Measurements from ENCODE around the gene DUXB.

DNA sequence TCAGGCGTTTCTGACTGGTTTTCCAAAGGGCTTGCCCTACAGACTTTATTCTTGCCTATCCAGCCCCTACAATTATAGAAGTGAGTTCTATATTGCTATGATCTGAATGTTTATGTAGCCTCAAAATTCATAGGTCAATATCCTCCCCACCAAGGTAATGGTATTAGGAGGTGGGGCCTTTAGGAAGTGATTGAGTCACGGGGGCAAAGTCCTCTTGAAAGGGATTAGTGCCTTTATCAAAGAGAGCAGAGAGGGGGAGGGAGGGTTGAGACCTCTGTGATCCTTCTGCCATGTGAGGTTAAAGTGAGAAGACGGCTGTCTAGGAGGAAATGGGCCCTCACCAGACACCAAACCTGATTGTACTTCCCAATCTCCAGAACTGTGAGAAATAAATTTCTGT lies 26.0 kb upstream of the DUXB start:
- TF ChIP-seq, protein P1, sequence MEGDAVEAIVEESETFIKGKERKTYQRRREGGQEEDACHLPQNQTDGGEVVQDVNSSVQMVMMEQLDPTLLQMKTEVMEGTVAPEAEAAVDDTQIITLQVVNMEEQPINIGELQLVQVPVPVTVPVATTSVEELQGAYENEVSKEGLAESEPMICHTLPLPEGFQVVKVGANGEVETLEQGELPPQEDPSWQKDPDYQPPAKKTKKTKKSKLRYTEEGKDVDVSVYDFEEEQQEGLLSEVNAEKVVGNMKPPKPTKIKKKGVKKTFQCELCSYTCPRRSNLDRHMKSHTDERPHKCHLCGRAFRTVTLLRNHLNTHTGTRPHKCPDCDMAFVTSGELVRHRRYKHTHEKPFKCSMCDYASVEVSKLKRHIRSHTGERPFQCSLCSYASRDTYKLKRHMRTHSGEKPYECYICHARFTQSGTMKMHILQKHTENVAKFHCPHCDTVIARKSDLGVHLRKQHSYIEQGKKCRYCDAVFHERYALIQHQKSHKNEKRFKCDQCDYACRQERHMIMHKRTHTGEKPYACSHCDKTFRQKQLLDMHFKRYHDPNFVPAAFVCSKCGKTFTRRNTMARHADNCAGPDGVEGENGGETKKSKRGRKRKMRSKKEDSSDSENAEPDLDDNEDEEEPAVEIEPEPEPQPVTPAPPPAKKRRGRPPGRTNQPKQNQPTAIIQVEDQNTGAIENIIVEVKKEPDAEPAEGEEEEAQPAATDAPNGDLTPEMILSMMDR (IDR thresholded peaks at IDR 0.05; ENCODE audit: insufficient read depth, low read length): no peak
- TF ChIP-seq POLR2AphosphoS5 (IDR thresholded peaks at IDR 0.05; ENCODE audit: low read depth) (no peak), GABPA (IDR thresholded peaks at IDR 0.05; ENCODE audit: low read depth) (no peak)
- TF ChIP-seq, protein P2, sequence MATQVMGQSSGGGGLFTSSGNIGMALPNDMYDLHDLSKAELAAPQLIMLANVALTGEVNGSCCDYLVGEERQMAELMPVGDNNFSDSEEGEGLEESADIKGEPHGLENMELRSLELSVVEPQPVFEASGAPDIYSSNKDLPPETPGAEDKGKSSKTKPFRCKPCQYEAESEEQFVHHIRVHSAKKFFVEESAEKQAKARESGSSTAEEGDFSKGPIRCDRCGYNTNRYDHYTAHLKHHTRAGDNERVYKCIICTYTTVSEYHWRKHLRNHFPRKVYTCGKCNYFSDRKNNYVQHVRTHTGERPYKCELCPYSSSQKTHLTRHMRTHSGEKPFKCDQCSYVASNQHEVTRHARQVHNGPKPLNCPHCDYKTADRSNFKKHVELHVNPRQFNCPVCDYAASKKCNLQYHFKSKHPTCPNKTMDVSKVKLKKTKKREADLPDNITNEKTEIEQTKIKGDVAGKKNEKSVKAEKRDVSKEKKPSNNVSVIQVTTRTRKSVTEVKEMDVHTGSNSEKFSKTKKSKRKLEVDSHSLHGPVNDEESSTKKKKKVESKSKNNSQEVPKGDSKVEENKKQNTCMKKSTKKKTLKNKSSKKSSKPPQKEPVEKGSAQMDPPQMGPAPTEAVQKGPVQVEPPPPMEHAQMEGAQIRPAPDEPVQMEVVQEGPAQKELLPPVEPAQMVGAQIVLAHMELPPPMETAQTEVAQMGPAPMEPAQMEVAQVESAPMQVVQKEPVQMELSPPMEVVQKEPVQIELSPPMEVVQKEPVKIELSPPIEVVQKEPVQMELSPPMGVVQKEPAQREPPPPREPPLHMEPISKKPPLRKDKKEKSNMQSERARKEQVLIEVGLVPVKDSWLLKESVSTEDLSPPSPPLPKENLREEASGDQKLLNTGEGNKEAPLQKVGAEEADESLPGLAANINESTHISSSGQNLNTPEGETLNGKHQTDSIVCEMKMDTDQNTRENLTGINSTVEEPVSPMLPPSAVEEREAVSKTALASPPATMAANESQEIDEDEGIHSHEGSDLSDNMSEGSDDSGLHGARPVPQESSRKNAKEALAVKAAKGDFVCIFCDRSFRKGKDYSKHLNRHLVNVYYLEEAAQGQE (IDR thresholded peaks at IDR 0.05; ENCODE audit: insufficient replicate concordance, low read depth): no peak

Measured in HL-60 (cell line).